H7 (cell line): ENCODE results near the gene C7orf57. TPM values are rescaled to one million over a fixed set of nuclear protein-coding genes. Genes with fewer than 3 reads are reported as not detected.
A peak's percentile ranks its signal among the peaks of the same experiment; 100 is the strongest.

Source experiments
- DNase-seq: peaks from one replicate; pipeline ENCODE4 v3.0.0; 2012
- H3K27me3 ChIP-seq: 2 replicates; pipeline ENCODE4 v1.6.0; 2011; ENCODE audit warnings: mild to moderate bottlenecking, low read length; ENCODE audit not compliant: control insufficient read depth, insufficient read depth
- H3K36me3 ChIP-seq: replicated peaks from 2 replicates; pipeline ENCODE4 v1.5.1; 2011; ENCODE audit warnings: low read length; ENCODE audit not compliant: control insufficient read depth, insufficient read depth
- H3K4me3 ChIP-seq: 2 replicates; pipeline ENCODE4 v1.5.1; 2011; ENCODE audit warnings: low read depth, mild to moderate bottlenecking, control low read depth, low read length, moderate library complexity; ENCODE audit not compliant: insufficient read depth
- total RNA-seq: library from RNA; depleted of rRNA; stranded (reverse); fragments of >200 nt; shearing (Covaris generic); gene quantifications from 2 replicates; pipeline ENCODE4 v1.2.3, GENCODE V29; 2014

Gene C7orf57
- total RNA-seq, 1 experiment from 2014 or later = 0.35 TPM

DNA sequence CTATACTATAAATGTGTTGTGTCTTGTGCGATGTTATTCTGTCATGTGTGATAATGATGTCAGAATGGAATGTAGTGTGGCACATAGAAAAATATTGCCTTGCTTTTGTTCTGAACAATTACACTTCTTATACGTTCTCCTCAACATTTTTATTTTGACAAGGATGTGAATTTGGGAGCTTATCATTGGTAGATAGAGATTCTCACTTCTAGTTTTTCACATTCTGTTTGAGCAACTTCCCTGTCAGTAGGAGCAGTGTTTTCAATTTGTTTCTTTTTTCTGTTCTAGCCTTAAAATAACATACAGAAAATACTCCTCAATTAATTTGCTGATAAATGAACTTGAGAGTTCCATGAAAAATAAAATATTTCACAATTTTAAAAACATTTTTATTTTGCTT, 24.0 kb upstream of the C7orf57 start:
- DNase-seq = no peak
- H3K36me3 ChIP-seq = no peaks in the 10 kb centered on the region
- no peaks in the 10 kb centered on the region; the same call in 1 of the 2 replicates for H3K27me3 ChIP-seq
- H3K4me3 ChIP-seq = no peak overlapping the region

DNA sequence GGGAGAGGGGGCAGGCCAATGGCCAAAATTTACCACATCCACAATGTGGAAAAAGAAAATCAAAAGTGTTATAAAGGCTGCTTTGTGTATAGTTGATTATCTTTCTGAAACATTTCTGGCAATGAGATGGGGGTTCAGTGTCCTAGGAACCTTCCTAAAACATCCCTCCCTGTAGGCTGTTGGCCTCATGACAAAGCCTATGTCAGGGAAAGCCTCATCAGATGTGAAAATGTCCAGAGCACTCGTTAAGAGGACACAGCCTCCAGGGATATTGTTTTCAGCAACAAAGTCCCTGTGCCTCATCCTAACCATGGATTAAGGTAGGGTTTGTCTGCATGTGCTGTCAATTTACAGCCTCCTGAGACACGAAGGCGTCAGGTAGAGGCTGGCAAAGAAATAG, 23.4 kb upstream of the C7orf57 start:
- H3K36me3 ChIP-seq = no peaks in the 10 kb centered on the region
- no peak overlapping the region for H3K4me3 ChIP-seq
- no peaks in the 10 kb centered on the region; the same call in 1 of the 2 replicates for H3K27me3 ChIP-seq
- no peak for DNase-seq

DNA sequence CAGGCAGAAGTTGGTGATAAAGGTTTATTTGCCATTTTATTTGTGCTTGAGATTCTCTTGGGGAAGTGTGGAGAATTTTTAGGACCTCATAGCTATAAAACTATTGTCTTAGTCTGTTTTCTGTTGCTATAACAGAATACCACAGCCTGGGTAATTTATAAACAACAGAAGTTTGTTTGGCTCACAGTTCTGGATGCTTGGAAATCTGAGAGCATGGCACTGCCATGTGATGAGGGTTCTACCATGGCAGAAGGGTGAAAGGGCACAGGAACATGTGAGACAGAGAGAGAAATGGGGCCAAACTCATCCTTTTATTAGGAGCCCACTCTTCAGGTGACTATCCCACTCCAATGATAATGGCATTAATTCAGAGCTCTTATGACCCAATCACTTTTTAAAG, 18.7 kb upstream of the C7orf57 start:
- no peak overlapping the region for H3K4me3 ChIP-seq
- no peaks in the 10 kb centered on the region for H3K27me3 ChIP-seq
- DNase-seq = no peak
- no peaks in the 10 kb centered on the region for H3K36me3 ChIP-seq

DNA sequence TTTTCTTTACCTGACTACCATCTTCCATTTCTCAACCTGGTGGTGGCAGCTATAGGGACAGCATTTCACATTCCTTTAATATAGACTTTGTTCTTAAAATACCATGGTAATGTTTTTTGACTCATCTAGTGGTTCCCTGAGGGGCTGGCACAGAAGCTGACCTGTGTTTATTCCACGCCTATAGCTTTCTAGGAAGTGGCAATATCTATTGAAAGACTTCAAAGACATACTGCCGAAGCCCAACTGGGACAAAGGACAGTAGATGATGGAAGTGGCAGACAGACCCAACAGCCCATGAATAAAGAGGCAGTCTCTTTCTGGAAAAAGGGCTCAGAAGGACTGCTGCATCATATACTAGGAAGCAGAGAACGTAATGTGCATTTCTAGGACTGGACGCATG, 17.7 kb upstream of the C7orf57 start:
- H3K36me3 ChIP-seq = no peaks in the 10 kb centered on the region
- no peaks in the 10 kb centered on the region for H3K27me3 ChIP-seq
- DNase-seq = no peak
- no peak overlapping the region for H3K4me3 ChIP-seq

DNA sequence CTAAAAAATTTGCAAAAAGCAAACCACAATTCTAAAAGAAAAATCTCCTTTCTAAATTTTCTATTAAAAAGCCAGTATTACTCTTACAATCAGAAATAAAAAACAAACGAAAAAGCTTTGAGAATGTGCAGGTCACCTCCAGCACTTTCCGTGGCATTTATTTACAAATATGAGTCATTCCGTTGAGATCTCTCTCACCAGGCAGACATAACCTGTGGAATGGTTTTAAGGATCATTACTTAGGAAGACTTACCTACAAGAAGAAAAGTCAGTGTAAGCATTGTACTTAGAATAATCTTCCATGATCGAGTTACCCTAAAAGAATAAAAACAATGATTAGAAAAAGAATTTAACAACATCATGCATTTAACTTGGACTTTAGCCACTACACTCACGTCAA, 9.7 kb upstream of the C7orf57 start:
- no peak for DNase-seq
- Histone ChIP-seq H3K36me3 (no peaks in the 10 kb centered on the region), H3K27me3 (no peaks in the 10 kb centered on the region), H3K4me3 (no peak overlapping the region)

DNA sequence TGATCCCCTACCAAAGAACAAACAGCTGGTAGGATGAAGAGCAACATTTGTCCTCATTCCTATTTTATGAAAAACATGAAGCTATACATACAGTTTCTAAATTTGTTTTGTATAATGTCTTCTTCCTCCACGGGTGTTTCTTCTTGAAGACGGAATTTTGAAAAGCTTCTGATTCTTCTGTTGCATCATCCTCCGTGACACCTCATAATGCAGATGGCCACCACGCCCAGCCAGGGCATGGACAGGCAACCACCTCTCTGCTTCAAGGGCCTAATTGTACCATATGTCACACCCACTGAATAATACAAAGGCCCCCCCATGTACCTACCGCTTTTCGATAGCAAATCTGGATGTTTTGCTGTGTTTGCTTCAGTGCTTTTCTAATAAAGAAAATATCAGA, 6.4 kb upstream of the C7orf57 start, which contains the start of gene SUN3:
TSS of gene SUN3 (minus strand) at position 170 of the 400 bp plus-strand sequence. CDS start at position 1, 169 bp downstream.
- DNase-seq = no peak
- H3K4me3 ChIP-seq = no peak within 1 kb of the TSS
- peaks cover under 1% of the 10 kb centered on the region; the same call in 1 of the 2 replicates for H3K27me3 ChIP-seq
- no peaks in the 10 kb centered on the region for H3K36me3 ChIP-seq

DNA sequence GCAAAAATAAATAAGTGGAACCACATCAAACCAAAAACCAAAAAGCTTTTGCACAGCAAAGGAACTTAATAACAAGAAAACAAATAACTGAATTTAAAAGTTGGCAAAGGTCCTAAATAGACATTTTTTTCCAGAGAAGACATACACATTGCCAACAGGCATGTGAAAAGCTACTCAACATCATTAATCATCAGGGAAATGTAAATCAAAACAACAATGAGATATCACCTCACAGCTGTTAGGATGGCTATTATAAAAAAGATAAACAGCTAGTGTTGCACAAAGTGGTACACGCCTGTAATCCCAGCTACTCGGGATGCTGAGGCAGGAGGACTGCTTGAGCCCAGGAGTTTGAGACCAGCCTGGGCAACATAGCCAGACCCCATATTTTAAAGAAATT, 4.2 kb upstream of the C7orf57 start:
- Histone ChIP-seq H3K27me3 (peaks cover 15% of the 10 kb centered on the region), H3K36me3 (no peaks in the 10 kb centered on the region), H3K4me3 (no peak overlapping the region)
- no peak for DNase-seq

DNA sequence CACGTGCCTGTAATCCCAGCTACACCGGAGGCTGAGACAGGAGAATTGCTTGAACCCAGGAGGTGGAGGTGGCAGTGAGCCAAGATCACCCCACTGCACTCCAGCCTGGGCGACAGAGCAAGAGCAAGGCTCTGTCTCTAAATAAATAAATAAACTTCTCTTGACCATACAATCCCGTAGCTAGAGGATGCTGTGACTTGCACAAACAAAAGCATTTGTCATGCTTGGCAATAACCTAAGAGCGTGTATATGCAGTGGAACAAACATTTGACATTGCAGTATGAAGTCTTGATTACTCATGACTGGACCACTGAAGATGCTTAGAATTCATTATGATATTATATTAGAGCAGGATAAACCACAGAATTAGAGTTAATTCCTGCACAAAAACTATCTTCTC, 1.4 kb upstream of the C7orf57 start:
- Histone ChIP-seq H3K27me3 (peaks cover 29% of the 10 kb centered on the region), H3K36me3 (no peaks in the 10 kb centered on the region), H3K4me3 (no peak overlapping the region)
- DNase-seq = no peak

DNA sequence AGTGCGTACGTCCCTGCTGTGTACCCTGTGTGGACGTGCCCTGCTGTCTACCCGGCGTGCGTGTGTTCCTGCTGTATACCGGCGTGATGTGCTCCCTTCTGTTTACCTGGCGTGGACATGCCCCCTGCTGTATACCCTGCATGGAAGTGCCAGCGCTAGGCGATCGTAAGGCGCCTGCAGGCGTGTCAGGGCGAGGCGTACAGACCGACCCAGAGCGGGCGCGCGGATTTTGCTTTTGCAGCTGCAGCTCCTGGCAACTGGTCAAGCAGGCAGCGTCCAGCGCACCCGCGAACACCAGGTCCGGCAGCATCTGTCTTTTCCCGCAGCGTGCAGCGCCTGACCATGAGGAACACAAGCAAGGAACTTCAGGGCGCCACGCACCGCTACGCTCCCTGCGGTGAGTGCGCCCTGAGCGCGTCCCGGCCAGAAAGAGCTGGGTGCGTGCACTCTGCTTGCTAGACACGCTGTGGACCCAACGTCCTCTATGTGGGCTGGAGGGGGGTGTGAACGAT, 680 bp downstream of the C7orf57 start:
- DNase-seq = no peak
- Histone ChIP-seq H3K36me3 (no peaks in the 10 kb centered on the region), H3K27me3 (peaks cover 29% of the 10 kb centered on the region), H3K4me3 (peak overlapping the region; percentile 57)

DNA sequence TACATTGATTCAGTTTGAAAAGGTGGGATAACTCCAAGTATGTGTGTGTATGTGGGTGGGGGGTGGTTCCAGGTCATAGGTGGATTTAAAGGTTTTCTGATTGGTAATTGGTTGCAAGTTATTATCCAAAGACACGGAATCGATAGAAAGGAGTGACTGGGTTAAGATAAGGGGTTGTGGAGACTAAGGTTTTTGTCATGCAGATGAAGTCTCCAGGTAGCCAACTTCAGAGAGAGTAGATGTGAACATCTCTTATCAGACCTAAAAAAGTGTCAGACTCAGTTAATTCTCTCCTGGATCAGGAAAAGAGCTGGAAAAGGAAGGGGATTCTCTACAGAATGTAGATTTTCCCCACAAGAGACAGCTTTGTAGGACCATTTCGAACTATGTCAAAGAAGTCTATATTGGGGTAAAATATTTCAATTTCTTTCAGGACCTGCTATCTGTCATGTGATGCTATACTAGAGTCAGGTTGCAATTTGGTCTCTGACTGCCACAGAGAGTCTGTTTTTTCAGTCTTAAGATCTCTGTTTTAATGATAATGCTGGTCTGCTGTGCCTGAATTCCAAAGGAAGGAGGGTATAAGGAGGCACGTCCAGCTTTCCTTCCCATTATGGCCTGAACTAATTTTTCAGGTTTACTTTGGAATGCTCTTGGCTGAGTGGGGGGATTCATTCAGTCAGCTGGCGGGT, 3.6 kb downstream of the C7orf57 start:
- H3K36me3 ChIP-seq = no peaks in the 10 kb centered on the region
- no peak overlapping the region for H3K4me3 ChIP-seq
- no peak for DNase-seq
- H3K27me3 ChIP-seq = peaks cover 29% of the 10 kb centered on the region

DNA sequence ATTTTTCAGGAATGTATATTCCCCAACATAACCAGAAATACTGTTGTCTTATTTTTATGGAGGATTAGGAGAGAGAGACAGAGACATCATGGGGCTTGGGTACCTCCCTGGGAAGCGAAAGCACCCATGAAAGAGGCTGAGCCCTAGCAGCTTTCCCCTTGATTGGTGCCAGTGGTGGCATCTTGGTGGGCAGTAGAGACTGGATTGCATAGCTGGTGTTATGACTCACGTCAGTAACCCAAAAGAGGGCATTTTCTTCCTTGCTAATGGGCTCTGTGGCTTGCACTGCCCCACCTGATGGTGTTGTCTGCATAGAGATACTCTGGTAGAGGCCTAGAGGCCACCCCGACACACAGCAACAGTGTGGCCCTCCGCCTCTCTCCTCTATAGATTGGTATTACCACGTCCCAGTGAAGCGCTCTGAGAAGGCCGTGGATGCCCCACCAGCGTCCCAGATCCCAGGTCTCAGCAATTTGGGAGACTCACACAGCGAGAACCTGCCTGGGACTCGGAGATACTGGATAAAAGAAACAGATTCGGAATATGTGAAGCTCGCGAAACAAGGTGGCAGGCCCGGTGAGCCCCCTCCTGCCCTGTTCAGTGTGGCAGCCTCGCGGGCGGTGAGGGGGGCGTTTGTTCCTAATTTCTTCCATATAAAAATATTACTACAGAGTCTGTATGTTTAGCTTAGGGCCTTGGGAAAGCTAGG, 5.8 kb downstream of the C7orf57 start:
- Histone ChIP-seq H3K27me3 (peaks cover 14% of the 10 kb centered on the region), H3K36me3 (no peaks in the 10 kb centered on the region), H3K4me3 (no peak overlapping the region)
- DNase-seq = no peak

DNA sequence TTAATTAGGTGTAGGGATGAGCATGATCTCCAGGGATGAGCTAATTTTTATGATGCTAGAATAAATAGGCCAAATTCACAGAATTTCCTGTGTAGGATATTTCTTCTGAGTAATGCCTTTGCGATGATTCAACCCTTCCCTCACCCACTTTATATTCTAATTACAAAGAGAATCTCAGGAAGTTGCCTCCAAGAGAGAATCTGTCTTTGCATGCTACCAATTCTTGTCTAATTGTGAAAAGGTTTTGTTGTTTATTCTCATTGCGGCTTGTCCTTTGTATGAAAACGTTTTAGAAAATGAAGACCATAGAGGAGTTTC, 6.3 kb downstream of the C7orf57 start:
- peaks cover 9% of the 10 kb centered on the region for H3K27me3 ChIP-seq
- H3K4me3 ChIP-seq = no peak overlapping the region
- H3K36me3 ChIP-seq = no peaks in the 10 kb centered on the region
- DNase-seq = no peak

DNA sequence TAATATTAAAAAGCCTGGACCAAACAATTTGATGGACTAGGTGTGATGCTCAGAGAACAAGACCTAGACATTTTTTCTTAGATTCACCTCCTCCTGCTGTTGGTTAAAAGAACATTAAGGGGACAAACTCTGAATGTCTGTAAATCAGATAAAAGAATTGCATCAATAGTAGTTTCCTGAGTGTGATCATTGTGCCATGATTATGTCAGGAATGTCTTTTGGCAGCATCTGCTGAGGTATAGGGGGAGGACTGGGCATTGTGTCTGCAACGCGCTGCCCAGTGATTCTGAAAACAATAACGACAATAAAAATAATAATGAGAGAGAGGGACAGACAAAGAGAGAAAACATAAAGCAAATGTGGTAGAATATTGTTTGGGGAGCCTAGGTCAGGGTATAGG, 6.9 kb downstream of the C7orf57 start:
- no peak for DNase-seq
- H3K4me3 ChIP-seq = no peak overlapping the region
- no peaks in the 10 kb centered on the region for H3K36me3 ChIP-seq
- H3K27me3 ChIP-seq = peaks cover 3% of the 10 kb centered on the region; the same call in 1 of the 2 replicates

DNA sequence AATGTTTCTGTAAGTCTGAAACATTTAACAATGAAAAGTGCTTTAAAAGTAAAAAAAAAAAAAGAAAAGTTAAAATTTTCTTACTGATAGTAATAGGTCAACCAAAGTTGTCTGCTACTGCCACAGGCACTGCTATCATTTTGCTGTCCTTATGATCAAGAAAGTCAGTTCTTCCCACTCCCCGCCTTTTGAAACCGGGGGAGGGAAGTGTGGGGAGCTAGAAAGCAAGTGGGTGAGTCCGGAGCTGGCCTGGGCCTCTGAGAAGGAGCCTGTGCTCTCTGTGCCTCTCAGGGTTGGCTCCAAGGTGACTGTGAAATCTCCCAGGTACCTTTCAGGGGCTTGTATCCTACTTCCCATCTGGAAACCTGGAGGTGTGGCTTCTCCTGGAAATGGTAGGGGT, 7.3 kb downstream of the C7orf57 start:
- H3K4me3 ChIP-seq = no peak overlapping the region
- H3K27me3 ChIP-seq = no peaks in the 10 kb centered on the region
- no peak for DNase-seq
- no peaks in the 10 kb centered on the region for H3K36me3 ChIP-seq

DNA sequence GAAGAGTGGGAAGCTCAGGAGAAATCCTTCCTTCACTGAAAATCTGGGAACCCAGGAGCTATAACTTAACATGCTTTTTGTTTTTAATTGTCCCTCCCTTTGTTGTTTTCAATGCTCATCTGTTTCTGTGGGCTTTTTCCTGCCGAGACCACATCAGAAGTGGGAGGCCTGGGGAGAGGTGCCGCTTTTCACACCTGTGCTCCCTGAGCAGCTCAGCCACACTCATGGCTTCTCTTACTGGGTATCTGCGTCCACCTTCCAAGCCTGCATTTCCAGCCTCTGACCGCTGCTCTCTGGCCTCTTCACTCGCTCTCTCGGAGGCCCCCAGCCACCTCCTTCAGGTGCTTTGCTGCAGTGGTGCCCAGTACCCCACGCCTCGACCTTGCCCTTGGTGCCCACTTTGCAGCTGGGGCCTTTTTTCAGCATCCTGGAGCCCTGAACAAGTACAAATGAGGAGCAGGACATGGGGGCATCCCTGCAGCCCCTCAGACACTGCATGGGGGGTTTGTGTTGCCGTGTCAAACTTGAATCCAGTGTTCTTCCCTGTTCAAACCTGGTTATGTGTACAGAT, 9.9 kb downstream of the C7orf57 start:
- Histone ChIP-seq H3K4me3 (no peak overlapping the region), H3K36me3 (no peaks in the 10 kb centered on the region), H3K27me3 (no peaks in the 10 kb centered on the region)
- no peak for DNase-seq
